Activated T-cell treated with anti-CD3 and anti-CD28 coated beads for 24 hours (primary cell): ENCODE data around the gene BTG2.
"Not testable (repeated sequence)": the region's sequence is repeated elsewhere in the genome, so short reads cannot be mapped to it uniquely, and the experiment has no call there.

ENCODE experiments used
- DNase-seq: peaks from one replicate; pipeline ENCODE4 v3.0.0-alpha.2; 2020; ENCODE audit warnings: low read depth

The BTG2 gene, protein sequence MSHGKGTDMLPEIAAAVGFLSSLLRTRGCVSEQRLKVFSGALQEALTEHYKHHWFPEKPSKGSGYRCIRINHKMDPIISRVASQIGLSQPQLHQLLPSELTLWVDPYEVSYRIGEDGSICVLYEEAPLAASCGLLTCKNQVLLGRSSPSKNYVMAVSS

DNA sequence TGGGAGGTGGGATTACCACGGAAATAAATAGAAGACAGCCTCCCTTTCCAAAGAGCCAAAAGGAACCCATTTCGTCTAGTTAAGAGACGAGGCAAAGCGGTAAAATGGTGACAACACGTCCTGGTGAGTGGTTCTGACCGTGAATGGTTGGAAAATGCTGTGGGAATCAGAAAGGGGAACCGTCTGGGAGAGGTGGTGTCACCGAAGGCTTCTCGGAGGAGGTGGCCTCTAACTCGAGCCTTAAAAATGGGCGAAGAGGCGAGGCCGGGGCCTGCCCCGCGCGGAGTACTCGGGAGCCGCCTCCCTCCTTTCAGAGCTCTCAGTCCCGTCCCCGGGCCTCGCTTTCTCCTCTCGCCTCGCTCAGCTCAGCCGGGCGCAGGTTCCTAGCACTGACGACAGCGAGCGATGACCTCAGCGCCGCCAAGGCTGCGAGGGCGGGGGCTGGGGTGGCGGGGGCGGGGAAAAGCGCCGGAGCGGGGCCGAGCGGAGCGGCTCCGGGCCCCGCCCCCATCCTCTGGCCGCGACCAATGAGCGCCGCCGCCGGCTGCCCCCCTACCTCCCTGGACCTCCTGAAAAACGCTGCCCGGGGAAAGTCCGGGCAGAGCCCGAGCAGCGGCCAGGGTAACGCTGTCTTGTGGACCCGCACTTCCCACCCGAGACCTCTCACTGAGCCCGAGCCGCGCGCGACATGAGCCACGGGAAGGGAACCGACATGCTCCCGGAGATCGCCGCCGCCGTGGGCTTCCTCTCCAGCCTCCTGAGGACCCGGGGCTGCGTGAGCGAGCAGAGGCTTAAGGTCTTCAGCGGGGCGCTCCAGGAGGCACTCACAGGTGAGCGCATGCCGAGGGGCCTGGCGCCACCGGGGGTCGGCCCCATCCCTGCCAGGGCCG lies at the start of gene BTG2:
Gene BTG2, plus strand, starts transcription at position 601 of the 890 bp plus-strand sequence. Its CDS starts 88 bp downstream, at position 689.
- DNase-seq: peak; percentile 86

DNA sequence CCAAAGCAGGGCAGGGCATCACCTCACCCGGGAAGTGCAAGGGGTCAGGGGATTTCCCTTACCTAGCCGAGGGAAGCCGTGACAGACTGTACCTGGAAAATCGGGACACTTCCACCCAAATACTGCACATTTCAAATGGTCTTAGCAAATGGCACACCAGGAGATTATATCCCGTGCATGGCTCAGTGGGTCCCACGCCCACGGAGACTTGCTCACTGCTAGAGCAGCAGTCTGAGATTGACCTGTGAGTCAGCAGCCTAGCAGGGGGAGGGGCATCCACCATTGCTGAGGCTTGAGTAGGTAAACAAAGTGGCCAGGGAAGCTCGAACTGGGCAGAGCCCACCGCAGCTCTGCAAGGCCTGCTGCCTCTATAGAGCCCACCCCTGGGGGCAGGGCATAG lies 48.7 kb upstream of the BTG2 start:
- not testable (repeated sequence) for DNase-seq

DNA sequence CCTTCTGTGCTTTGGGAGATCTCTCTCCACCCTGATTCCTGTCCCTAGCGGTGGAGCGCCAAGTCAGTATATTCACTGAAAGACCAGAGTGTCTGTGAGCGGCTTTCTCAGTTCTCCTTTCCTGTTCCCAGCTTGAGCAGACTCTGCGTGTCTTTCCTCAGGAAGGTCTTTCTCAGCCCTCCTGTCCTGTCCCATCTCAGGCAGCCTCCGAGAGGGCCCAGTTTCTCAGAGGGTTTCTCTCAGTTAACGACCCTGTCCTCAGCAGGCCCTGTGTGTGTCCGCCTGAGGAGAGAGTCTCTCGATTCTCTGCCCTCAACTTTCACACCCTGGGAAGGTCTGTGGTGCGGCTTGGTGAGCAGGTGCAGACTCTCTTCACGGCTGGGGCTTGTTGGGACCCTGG lies 41.8 kb upstream of the BTG2 start:
- no peak for DNase-seq

DNA sequence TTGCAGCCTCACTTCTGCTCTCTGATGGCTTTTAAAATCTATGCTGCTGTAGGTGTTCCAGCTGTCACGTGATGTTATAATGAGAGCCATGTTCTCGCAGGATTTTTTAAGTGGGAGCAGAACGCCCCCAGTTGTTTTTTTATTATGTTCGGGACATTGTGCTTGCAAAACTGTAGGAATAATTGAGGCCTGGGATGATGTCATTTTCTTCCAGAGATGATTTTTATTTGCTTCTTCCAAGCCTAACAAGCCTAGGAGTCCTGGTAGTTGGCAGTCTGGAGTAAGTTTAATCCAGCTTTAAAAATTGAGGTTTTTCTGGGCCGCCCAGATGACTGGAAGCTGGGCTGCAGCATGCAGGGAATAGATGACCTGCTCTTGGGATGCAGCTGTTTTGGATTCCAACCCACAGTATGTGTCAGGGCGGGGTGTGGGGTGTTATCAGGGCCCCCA lies 41.2 kb upstream of the BTG2 start:
- DNase-seq: no peak

DNA sequence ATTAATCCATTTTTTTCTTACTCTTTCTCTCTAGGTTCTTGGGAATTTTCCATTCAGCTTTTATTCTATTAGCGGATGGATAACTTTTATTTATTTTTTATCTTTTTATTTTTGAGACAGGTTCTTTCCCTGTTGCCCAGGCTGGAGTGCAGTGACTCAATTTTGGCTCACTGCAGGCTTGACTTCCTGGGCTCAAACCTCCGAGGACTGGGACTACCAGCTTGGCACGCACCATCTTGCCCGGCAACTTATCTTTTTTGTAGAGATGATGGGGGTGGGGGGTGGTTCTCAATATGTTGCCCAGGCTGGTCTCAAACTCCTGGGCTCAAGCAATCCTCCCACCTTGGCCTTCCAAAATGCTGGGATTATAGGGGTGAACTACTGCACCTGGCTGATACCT lies 39.8 kb upstream of the BTG2 start:
- no peak for DNase-seq

DNA sequence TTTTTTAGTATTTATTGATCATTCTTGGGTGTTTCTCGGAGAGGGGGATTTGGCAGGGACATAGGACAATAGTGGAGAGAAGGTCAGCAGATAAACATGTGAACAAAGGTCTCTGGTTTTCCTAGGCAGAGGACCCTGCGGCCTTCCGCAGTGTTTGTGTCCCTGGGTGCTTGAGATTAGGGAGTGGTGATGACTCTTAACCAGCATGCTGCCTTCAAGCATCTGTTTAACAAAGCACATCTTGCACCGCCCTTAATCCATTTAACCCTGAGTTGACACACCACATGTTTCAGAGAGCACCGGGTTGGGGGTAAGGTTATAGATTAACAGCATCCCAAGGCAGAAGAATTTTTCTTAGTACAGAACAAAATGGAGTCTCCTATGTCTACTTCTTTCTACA lies 39.2 kb upstream of the BTG2 start:
- not testable (repeated sequence) for DNase-seq

DNA sequence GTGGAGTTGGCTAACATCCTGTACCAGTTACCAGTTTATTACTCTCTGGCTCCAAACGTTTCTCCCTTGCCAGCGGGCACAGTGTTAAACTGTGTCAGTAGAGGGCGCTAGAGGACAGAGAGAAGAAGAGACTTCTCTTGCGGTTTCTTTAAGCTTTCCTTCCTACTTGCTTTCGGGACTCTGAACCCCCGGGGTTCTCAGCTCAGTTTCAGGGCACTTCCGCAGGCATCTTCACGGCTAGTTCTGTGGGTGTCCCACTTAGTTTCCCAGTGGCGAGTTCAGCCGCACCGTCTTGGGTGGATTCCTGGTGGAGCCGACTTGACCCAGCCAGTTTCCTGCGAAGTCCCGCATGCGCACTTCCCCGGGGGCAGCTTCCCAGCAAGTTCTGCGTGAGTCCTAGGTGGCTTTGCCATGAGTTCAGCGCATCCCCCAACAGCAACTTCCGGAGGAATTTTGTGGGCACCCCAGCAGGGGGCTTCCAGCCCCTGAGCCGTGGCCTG lies 37.9 kb upstream of the BTG2 start:
- DNase-seq: peak; percentile 80

DNA sequence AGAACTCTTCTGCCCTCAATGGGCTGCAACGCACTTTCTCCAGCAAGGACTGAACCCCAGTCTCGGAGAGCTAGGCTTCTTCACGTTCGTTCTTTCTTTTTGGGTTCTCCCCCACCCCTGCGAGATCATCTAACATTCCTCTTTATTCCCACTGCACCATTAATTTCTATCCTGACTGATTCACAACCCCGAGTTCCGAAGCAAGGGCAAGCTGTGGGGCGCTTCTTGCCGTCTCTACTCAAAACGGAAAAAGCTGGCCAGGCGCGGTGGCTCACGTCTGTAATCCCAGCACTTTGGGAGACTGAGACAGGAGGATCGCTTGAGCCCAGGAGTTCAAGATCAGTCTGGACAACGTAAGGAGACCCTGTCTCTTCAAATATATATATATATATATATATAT lies 37.4 kb upstream of the BTG2 start:
- no peak for DNase-seq

DNA sequence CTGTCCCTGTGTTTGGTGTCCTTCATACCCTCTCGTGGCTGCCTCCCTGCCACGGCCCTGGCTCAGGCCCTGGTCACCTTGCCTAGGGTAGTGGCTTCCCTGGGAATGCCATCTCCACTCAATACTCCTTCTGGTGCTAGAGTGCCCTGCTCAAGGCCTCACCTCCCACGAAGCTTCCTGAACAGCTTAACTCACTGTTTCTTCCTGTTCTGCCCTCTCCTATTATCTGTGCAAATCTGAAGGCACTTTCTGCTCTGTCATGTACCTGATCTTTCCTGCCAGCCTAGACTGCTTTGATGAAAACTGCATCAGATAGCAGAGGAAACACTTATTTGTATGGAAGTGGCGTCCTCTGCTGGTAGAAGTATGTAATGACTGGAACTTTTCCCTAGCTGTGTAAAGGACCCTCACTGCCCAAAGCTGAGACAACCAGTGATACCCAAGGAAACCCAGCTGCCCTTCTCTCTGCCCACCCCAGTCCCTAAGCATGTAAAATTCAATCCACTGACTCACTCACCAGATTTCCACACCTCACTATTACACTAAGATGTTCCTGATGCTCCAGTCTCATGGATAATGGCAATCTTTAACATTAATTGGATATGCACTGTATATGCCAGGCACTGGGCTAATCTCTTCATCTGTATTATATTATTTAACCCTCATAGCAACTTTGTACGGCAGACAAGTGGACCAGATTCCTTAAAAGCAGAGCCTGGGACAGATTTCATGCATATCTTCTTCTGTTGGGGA lies 36.2 kb upstream of the BTG2 start:
- no peak for DNase-seq

DNA sequence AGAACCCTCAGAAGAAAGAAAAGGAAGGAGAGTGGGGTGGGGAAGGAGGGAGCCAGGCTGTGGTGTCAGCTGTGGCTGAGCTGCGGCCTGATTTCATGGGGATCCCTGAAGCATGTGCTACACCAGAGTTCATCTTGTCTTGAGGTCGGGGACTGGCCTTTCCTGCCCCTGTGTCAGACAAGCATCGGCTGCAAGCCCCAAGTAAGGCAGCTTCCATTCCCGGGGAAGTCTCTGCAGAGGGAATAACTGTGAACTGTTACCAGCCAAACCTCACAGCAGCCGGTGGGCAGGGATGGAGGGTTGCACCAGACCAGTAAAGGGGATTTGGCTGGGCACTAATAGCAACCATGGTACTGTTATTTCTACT lies 35.7 kb upstream of the BTG2 start:
- no peak for DNase-seq

DNA sequence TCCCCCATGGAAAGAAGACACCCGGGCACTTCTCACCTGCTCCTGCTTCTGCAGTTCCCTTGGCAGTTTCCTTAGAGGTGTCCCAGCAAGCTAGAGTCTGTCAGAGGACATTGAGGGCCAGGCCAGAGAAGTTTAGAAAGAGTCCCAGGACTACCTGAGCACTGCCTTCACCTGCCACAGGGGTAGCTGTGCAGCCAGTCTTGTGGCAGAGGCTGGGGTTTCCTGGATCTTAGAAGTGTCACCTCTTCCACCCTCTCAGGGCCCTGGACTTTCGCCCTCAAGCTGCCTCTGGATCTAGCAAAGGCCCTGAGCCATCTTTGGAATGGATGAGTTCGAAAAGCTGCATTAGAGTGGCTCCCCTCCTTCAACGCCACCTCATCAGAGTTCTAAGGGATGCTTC lies 34.9 kb upstream of the BTG2 start:
- no peak for DNase-seq

DNA sequence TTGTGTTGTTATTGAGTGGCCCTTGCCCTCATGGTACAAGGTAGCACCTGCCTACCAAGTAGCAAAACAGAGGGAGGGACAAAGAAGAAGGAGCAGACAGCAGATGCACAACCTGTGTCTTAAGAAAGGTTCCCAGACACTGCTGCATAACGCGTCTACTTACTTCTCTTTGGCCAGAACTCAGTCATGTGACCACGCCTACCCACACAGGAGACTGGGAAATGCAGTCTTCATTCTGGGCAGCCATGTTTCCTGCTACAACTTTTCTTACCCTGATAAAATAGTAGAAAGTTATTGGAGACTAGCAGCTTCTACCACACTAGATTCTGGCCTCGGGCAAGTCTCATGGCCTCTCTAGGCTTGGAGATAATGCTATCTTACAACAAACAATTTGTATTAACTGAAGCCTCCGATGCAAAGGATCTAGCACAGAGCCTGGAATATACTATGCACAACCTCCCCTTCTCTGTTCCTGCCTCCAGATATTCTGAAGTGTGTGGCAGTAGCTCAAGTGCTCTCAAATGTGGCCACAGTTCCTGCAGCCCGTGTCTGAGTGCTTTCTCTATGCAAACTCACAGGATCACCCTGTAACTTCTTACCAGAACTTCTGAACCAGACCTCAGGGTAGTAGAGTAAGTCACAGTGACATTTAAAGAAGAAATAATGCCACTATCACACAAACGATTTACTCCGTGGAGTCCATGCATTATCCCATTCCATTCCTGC lies 34.1 kb upstream of the BTG2 start:
- DNase-seq: peak; percentile 73

DNA sequence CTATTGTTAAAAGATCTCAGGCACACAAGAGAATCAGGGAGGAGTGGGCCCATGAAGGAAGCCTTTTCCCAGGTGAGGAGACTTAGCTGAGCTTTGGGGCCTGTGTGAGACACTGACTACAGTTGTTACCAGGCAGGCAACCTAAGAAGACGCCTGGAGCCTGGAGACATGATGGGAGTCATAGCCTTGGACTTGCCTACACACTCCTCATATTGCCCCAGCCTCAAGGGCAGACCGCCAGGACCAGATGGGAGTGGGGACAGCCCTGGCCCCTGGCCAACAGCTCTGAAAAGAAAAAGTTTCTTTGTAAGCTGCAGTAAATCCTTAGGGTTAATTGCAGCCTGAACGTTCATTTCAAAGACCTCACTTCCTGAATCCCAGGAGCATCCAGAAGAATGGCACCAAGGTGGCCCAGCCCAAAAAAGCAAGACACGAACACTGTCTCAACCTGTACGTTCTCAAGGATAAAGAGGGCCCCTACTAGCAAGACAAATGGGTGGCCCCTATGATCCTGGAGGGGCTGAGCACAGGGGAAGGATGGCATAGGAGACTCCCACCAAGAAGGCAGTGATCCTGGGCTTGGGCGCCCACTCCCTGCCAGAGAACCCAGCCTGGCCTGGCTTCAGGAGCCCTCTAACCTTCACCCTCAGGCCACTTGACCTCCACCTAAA lies 33.2 kb upstream of the BTG2 start:
- DNase-seq: no peak

DNA sequence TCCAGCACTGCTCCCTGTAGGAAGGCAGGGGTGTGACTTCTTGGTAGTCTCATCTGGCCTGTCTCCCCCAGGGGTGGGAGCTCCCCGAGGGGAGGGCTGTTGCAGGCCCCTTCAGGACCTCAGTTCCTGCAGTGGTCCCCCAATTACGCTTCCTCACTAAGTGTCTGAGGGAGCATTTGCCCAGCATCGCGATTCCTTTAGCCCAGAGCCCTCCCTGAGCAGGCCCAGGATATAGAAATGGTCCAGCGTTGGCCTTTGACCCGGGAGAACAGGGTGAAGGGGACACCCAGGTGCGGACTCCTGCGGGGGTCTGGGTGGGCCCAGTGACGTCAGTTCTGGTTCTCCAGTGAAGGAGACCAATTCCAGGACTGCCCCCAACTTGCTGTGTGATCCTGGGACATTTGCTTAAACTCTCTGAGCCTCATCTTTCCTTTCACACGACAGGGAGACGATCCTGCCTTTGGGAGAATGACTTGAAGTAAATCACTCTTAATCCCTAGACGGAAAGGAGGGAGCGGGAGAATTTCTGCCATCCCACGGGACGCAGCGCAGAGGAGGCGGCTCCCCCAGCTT lies 32.6 kb upstream of the BTG2 start:
- DNase-seq: no peak

DNA sequence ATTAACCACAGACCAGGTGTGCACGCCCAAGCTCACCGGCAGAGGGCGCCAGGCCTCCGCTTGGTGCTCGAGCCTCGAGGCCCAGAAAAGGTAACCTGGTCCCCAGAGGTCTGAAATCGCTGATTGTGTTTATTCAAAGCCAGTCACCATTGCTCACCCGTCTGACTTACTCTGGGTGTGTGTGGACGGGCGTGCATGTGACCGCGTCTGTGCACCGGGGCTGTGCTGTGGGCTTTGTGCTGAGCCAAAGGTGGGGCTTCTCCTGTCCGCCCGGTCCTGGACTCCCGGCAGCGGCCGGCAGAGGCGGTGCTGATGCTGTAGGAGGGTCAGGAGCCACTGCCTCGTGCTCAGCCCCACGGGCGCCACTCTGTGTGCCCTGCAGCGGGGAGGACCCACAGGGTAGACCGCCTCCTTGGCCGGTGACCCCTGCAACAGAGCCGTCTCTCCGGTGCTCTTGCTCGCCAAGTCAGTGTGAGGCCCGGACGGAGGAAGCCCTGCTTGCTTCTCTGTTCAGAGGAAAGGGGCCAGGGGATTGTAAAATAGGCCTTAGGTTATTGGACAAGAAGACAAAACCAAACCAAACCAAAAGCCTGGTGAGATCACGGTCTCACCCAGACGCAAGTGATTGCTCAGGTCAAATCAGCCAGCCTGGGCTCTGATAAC lies 32.0 kb upstream of the BTG2 start:
- peak; percentile 88 for DNase-seq

DNA sequence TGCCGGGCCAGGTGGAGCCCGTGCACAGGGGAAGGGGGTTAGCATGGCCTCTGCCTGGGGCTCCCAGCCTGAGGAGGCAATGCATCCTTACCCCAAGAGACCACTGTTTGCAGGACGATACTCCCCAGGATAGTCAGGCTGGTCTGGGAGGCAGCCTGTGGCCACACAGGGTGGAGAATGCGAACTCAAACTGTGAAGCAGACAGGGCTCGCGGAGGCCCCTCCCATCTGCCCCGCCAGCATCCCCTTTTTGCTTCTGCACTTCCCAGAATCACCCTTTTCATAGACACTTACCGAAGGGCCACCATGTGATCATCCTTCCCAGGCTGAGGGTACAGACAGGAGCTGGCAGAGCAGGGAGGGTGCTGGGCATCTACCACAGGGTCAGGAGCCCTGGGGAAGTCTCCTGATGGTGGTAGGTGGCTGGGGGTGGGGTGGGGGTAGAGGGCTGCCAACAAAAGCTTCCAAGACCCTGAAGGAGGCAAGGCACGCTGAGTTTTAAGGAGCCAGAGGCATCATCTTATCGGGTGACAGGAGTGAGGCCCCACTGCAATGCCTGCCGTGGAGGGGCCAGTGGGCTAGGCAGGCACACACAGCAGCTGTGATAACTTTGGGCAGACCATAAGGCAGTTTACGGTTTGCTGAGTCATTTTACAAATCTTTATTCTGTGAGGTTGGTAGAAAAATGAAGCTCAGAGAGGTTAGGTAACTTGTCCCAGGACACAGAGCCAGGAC lies 31.3 kb upstream of the BTG2 start:
- DNase-seq: no peak

DNA sequence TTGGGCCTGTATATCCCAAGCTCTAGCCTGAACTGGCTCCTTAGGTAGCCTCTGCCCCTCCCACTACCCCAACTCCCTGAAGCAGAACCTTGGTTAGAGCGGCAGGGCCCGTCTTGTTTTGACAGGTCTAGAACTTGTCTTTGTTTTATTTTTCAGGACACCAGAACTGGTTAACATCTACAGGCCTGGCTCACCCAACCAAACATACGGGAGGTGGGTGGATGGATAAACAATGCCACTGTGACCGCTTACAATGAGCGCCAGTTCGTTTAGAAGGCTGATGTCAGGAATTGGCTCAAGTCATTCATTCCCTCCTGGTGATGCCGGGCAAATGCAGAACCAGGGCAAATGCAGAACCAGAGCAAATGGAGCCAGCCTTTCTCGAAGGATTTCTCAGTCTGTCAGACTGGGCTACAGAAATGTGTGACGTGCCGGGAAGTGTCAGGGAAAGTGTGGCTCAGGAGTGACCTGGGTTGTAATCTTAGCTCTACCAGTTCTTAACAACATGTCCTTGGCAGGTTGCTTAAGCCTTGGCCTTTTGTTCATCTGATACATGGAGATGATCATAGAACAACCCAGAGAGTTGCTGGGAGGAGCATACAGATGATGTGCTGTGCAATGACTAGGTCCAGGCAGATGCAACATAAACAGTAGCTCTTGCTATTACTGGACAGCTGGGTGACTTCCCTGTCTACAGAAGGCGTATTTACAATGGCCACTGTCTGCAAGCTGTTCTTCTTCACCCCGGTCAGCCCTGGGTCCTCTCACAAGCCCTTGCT lies 30.5 kb upstream of the BTG2 start:
- no peak for DNase-seq

DNA sequence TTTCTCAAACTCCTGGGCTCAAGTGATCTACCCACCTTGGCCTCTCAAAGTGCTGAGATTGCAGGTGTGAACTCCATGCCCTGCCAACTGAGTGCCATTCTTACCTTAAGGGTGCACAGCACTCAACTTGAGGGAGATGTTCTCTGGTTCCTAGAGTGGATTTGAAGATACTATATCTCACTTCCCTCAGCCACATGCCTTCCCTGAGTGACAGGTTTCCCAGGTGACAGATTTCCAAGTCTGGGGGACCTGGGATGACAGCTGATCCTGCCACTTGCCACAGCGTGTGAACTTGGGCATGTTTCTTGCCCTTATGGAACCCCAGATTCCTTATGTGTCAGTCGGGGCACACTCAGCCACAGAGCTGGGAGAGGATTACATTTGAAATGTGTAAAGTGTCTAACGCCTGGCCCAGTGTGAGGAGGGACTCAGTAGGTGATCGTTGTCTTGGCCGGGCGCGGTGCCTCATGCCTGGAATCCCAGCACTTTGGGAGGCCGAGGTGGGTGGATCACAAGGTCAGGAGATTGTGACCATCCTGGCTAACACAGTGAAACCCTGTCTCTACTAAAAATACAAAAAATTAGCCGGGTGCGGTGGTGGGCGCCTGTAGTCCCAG lies 29.6 kb upstream of the BTG2 start:
- DNase-seq: no peak

DNA sequence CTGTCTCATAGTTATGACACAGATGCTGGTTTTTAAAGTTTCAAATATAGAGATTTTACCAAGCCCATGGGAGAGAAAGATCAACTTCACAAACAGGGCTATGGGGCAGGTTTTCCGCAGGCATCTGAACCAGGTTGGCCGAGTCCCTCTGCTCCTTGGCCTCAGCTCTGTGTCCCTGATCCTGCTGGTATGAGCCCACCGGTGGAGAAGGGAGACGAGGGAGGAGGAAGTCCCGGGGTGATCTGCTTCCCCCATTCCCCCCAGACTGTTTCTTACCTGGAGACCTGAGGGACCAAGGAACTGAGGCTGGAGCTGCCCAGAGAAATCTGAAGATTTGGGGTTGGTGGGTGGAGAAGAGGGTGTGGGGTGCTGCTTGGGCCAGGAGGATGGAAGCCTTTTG lies 28.9 kb upstream of the BTG2 start:
- DNase-seq: no peak
